ENCODE data around the gene FGFR4.
A peak's percentile ranks its signal among the peaks of the same experiment; 100 is the strongest.
"Not testable (repeated sequence)": the region's sequence is repeated elsewhere in the genome, so short reads cannot be mapped to it uniquely, and the experiment has no call there.

Gene FGFR4

DNA sequence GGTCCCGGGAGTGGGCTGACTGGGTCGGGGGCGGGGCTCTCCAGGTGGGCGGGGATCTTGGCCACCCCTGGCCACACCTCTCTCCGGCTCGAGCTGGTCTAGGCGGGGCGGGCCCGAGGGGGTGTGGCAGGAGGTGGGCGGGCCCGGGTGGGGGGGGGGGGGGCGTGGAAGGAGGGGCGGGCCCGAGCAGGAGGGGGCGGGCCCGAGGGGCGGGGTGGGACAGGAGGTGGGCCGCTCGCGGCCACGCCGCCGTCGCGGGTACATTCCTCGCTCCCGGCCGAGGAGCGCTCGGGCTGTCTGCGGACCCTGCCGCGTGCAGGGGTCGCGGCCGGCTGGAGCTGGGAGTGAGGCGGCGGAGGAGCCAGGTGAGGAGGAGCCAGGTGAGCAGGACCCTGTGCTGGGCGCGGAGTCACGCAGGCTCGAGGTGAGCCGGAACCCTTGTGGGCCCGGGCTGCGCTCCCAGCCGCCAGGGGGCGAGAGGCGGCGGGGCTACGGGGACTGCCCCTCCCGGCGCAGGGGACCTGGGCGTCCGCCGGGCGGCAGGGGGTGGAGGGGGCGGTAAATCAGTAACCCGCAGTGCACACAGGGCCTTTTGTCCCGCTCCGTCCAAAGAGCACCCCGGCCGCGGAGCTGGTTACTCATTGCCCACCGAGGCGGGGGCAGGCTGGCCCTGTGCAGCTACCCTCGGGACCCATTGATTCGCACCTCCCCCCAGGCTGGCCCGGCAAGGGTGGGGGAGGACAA is at the start of gene FGFR4:
Gene FGFR4, plus strand, starts transcription at position 262 of the 744 bp plus-strand sequence. CDS start 2,688 bp downstream, outside the sequence.
- no peak for DNase-seq

- no peak for DNase-seq
Measured at GRCh38 chr5:177036921-177037320, 49.8 kb upstream of the FGFR4 start.

GRCh38 chr5:177040814-177041420 is 45.8 kb upstream of the FGFR4 start:
- no peak for DNase-seq

DNA sequence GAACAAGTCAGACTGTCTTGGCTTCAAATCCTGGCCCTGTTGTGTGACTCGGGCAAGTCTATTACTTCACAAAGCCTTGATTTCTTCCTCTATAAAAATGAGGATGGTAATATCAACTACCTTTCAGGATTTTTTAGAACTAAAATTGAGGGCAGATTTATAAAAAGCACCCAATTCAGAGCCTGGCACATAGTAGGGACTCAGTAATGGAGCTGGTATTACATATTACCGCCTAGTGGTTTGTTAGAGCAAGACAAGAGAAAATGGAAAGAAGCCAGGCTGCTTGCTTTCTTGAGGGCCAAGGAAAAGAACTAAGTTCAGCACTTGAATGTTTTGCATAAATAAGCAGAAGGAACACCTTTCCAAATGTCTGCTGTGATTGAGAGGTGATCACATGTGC is 44.8 kb upstream of the FGFR4 start:
- no peak for DNase-seq

DNA sequence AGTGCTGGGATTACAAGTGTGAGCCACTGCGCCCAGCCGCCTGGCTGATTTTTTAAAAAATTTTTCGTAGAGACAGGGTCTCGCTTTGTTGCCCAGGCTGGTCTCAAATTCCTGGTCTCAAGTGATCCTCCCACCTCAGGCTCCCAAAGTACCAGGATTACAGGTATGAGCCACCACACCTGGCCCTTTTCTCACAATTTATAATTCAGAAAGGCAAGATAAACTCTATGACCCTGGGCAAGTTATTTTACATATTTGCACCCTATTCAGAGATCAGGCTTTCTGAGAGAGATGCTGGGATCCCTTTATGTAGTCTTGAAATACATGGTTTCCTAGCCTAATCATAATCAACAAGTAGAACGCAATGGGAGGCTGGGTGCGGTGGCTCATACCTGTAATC is 43.6 kb upstream of the FGFR4 start:
- no peak for DNase-seq

DNA sequence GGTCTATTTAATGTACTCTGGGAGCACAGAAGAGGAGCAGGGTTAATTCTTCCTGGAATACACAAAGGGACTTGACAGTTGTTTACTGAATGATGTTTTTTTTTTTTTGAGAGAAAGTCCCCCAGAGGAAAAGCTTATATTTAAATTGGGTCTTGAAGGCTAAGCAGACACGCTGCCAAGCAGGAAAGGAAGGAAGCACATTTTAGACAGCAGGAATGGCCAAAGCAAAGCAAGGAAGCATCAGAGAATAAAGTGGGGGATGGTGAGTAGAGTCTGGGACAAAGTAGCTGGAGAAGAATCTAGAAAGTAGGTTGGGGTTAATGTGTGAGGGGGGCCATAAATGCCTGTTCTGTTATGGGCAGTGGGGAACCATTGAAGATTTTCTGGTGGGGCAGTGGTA is 42.8 kb upstream of the FGFR4 start:
- no peak for DNase-seq

DNA sequence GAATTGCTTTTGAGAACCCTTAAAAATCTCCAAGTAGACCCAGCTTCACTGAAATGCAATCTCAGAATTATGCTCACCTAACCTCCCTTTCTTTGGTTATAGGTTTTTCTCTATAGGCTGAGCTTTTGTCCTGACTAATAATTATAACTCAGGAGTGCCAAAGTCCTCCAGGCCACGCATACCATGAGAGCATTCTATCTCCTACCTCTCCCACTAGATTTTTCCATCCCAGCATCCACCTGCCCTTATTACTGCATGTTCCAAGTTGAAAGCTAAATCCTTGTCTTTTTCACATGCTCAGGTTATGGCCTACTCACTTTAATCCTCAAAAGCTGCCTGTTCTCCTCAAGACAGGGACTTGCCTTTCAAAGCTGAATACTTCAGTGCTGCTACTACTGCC is 42.1 kb upstream of the FGFR4 start:
- DNase-seq: no peak

- DNase-seq: no peak
Measured at GRCh38 chr5:177045631-177046030, 41.1 kb upstream of the FGFR4 start.

GRCh38 chr5:177048531-177048930 is 38.2 kb upstream of the FGFR4 start:
- DNase-seq: not testable (repeated sequence)

GRCh38 chr5:177049285-177049684 is 37.4 kb upstream of the FGFR4 start:
- no peak for DNase-seq

GRCh38 chr5:177064500-177065277 is 22.0 kb upstream of the FGFR4 start:
- DNase-seq: no peak

- no peak for DNase-seq
Measured at GRCh38 chr5:177065491-177065890, 21.2 kb upstream of the FGFR4 start.

GRCh38 chr5:177066224-177066623 is 20.5 kb upstream of the FGFR4 start:
- DNase-seq: no peak

- DNase-seq: no peak
Measured at GRCh38 chr5:177067503-177067902, 19.2 kb upstream of the FGFR4 start.

DNA sequence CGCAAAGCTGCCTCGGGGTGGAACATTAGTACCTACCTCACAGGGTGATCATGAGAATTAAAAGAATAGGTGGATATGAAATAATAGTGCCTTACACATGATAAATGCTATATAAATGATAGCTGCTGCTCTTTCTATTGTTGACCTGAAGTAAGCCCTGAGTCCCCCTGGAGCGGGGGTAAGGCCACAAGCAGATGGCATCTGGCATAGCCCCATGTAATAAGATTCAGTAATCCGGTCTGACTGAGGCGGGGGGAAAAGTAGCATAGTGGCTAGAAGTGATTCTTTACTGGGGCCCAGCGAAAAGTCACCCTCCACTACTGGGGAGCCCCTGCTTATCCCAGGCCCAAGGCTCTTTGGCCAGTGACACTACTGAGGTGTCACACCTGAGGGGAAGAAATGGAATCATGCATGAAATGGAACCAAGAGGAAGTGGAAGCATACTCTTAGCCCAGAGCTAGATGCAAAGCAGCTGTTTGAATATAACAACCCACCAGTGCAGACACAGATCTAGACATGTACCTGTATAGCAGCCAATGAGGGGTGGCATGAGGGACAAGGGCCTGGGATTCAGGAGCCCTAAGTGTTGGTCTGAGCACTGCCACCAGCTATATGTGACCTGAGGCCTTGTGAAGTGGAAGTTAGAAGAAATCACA is 16.1 kb upstream of the FGFR4 start:
- DNase-seq: no peak

- peak; percentile 33 for DNase-seq
Measured at GRCh38 chr5:177071666-177072385, 14.9 kb upstream of the FGFR4 start.

- DNase-seq: no peak
Measured at GRCh38 chr5:177077335-177077734, 9.4 kb upstream of the FGFR4 start.

GRCh38 chr5:177079606-177080005 is 7.1 kb upstream of the FGFR4 start:
- DNase-seq: no peak

- DNase-seq: no peak
Measured at GRCh38 chr5:177080265-177080664, 6.5 kb upstream of the FGFR4 start.

DNA sequence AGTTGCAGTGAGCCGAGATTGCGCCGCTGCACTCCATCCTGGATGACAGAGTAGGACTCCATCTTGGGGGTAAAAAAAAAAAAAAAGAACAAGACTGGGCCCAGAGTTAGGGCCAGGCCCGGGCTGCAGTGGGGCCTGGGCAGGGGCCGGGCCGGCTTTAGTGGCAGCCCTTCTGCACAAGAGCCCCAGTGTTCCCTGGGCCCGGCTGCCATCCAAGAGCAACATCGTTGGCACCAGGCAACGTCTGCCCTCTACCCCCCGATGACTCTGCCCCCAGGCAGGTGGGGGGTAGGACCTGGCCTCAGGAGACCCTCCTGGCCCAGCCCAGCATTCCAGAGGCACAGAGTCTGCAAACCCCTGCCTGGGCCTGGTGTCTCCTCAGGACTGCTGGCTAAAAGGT is 4.9 kb upstream of the FGFR4 start:
- DNase-seq: no peak

GRCh38 chr5:177083357-177083756 is 3.4 kb upstream of the FGFR4 start:
- DNase-seq: no peak

DNA sequence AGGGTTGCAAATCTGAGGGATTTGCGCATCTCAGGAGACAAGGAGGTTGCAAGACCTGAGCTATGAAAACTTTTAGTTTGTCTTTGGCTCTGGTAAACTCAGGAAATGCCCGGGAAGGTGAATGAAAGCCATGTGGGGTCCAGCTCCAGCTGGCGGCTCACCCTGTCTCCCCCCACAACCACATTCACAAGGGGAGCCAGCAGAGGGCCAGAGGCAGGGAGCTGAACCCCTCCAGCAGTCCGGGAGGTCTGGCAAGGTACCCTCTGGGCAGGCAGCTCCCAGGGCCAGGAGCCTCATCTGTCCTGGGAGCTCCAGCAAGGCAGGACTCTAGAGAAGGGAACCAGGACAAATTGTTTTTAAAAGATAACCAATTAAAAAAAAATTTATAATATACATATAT is 2.5 kb upstream of the FGFR4 start:
- no peak for DNase-seq

Data from NK-92 treated with Interleukin-12 subunit alpha and Interleukin-12 subunit beta, amount 100 ng/mL, for 24 hours (cell line).